CD4-positive, alpha-beta T cell treated with Interleukin-21 for 1 hour (primary cell): ENCODE results near the gene ZBTB18.

Experiments
- DNase-seq: peaks from one replicate; pipeline ENCODE4 v3.0.0-alpha.2; 2020

Gene ZBTB18

DNA sequence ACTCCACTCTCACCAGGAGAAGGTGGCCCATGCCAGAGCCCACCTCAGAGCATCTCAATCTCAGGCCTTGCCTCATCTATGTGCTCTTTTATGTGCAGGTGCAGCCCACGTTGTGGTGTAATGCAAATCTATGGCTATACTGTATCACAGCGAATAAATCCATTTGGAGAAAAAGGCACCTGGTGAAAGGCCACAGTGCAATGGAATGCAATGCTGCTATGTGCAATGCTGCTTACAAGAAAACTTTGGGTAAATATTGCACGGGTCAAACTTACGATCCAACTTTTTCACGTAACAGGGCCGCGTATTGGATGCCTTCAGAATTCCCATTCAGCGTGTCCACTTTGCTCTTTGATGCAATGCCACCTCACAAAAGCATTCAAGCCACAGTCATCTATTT lies 13.5 kb downstream of the ZBTB18 start:
- DNase-seq: no peak

DNA sequence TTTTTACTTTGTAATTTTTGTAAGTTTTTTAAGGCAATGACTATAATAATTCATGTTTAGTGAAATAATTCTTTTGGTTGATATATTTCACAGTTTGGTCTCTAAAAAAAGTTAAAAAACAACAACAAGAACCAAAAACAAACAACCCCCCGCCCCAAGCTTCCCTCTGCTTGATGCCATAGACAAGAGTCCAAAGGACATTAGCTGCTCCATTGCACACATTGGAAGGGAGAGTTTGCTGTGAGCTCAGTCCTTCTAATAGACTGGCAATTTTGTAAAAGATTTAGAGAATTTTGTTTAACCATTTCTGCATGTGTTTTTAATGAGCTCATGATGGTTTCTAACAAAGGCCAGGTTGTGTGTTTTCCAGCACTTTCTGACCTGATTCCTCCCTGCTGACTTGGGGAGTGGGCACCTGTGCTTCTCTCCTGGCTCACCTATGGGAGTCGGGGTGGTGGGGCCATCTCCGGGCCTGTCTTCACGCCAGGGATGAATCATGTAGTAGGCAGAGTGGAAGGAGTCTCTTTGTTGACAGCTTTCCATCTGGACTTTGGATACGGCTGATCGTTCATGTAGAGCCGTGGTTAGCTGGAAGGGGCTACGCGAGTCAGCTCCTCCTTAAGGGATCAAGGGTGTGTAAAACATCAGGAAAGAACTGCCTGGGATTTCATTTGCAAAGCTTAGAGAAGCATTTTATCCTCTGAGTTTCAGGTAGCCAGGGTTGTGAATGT lies 14.1 kb downstream of the ZBTB18 start:
- DNase-seq: no peak

DNA sequence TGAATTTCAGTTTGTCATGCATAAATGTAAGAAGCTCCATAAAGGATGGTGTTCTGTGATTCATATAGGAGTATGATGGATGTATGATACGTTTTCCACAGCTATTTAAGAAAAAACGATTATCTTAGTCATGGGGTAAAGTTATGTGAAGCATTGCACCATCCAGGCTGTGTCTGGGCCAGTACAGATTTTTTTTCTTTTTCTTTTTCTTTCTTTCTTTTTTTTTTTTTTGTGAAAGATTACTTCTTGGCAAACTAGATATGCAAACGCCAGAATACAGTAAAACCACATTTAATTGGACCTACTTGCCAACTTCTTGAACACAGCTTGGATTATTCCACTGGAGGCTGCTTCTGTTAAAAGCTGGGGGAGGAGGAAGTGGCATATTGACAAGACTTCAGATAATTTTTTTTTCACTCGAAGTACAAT lies 14.9 kb downstream of the ZBTB18 start:
- DNase-seq: no peak

DNA sequence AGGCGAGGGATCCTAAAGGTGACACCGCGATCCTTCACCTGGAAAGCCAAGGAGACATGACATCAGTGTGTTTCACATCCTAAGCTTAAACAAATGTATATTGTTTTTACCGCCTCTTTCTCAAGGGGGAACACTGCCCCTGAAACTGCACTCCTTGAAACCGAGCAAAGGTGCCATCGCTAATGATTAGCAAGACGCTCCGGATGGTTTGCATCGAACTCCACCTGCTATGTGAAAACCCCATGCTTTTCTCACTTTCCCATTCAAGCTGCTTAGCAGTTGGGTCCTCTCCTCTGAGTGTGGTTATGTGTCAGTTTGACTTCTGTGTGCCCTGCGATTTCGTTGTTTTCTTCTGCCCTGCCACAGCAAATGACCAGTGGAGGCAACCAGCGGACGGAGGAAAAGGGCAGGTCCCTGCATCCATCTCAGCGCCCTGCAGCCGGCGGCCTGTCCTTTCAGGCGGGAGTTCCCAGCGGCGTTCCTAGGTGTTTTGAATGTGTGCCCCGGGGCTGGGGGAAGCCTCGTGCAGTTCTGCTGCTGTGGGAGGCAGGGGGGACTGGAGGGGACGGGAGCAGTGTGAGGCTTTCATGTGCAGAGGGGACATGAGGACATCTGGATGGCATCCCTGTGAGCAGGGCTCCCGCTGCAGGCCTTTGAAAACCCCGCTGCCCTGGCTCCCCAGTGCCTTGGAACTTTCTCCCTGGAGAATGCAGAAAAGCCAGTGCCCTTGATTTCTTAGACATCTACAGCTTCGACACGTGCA lies 16.1 kb downstream of the ZBTB18 start:
- no peak for DNase-seq

DNA sequence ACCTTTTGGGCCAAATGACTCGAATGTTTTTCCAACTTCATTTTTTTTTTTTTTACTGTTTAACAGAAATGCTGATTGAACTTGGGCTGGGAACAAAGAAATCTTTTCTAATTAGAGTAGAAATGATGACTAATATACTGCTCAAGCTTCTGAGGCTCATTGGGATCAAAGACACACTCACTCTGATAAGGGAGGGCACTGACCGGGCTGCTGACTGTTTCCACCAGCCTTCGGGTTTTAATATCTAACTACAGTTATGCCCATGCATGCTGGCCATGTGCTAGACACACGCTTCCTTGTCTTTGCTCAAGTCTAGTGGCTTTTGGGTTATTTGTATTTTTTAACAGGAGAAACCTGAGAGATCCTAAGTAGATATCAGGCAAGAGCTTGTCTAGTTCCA lies 16.8 kb downstream of the ZBTB18 start:
- DNase-seq: no peak

DNA sequence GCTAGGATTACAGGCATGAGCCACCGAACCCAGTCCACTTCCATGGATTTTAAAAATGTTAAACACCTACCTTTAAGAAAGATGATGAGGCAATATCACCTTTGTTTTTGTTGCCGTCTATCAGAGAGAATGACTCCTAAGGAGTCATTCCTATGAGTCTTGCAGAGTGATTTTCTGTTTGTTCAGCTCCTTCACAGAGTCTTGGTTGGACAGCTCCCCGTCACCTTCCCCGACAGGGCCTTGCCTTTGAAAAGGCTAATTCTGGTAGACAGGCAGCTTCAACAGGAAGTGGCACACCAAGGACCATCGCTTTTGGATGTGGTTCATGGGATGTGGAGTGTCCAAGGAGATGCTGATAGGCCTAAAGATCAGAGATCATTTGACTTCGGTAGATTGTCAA lies 17.5 kb downstream of the ZBTB18 start:
- no peak for DNase-seq

DNA sequence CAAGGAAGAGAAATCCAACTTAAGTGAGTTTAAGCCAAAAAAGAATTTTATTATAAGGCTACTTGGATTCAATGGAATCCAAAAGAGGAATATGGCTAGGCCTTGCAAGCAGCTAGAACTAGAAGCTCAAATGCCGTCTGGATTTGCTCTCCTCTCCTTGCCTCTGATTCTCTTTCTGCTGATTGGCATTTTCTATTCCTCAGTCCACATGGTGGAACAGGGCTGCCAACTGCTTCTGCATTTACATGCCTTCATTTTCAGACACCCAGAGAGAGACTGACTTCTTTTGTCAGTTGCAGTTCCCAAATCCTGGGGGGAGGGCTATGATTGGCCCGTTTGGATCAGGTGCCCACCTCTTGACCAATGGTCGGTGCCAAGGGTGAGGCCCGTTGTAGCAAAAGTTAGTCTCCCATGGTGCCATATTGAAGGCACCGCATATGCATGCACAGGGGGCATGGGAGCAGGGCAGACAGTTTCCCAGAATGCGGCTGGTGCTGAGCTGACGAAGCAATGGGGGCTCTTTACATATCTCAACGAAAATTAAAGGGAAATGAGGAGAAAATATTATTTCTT lies 18.3 kb downstream of the ZBTB18 start:
- DNase-seq: no peak

DNA sequence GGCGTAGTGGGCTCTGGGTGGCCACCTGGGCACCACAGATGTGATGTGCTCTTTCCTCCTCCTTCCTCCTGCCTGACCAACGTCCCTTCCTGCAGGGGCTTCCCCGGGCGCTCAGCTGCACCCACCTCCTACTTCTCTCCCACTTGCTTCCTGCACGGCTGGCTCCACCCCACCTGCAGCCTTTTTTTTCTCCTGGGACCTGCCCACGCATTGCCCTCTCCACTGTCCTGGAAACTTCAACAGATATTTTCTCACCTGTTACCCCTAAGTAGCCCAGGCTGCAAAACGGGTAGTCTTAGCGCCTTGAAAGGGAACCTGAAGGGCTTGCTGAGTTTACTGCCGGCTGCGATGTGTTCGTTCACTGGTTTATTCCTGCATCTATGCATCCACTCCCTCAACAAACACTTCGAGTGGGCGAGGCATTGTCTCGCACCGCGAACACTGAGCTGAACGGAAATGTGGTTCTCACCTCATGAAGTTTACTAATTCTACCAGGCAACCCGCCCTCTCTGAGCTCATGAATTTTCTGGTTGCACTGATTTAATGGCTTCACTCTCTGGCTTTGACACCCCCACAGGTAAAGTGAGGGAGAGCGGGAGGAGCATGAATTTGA lies 23.6 kb downstream of the ZBTB18 start:
- DNase-seq: peak; percentile 78

DNA sequence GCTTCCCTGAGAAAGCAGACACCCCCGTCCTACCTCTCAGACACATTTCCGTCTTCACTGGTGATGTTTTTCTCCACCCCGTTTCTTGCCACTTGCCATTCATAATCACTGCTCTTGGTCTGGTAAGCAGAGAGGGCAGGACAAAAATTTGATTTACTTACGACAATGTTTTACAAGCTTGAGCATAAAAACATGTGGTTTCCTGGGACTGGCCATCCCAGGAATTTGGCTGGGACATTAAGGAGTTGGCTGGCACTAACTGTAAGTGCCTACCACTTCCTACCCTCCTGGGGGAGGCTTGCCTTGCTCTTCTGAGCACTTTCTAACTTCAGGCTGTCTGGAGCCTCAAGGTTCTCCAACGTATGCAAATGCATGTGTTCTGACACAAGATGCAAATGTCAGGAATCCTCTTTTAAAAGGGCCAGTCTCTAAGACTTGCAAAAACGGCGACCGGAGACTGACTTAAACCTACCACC lies 24.2 kb downstream of the ZBTB18 start:
- DNase-seq: no peak

DNA sequence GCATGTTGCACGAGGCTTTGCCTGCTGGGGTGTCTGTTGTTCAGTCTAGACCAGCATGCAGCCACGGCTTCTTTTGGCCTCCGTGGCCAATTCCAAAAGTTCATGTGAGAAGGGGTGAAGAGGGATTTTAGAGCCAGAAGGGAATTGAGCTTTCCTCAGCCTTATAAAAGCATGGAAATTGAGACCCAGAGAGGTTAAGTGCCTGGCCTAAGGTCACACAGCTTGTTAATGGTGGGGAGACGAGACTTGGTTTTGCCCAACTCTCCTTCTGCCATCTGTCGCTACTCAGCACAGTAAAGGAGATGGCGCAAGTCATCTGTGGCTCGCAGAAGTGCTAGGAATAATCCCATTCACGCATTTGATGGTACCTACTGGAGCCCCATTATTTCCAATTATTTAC lies 25.7 kb downstream of the ZBTB18 start:
- no peak for DNase-seq

DNA sequence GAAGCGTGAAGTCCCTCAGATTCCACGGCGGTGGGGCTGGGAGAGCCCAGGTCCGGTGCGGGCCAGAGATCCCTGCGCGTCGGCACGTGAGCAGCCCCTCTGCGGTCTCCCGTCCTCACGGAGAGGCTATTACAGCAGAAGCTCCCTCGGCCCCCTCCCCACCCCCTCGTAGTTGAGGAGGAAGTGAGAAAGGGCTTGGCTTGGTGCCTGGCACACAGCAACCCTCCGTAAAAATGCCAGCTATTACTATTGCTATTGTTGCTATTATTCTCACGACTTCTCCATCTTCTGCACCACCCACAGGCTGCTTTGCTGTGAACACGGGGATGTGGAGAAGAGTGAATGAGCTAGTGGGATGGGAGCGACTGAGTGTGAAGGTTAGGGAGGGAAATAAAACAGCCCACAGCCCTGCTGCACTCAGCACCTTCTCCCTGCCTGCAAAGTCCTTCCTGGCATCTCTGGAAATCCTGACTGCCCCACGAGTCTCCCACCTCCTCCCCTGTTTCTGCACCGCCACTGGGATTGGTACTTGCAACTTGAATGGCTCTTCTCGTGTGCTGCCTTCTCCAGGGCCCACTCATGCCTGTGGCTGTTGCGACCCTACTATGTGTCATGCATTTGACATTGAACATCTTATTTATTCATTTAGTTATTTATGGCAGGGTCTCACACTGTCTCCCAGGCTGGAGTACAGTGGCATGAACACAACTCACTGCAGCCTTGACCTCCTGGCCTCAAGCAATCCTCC lies 26.6 kb downstream of the ZBTB18 start:
- no peak for DNase-seq

DNA sequence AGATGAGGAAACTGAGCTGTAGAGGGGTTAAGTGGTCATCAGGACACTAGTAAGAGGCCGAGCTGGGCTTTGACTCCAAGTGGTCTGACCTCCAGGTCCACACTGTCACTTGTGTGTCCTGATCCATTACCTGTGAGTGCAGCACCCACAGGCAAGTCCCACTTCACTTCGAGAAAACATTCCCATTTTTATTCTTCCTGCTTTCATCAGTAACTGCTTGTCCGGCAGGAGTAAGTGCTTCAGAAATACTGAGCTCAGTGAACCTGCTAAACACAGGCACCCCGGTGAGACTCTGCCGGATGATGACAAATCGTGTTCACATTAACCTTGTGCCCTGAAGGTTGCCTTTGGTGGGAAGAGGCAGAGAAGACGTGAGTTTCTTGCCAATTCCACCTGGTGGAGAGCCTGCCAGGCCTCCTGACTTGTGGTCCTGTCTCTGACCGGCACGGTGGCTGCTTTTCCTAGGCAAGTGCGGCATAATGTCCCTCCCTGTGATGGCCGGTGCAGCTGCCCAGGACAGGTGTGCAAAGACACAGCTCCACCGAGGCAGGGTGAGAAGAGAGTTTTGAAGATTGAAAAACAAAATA lies 29.4 kb downstream of the ZBTB18 start:
- DNase-seq: no peak

DNA sequence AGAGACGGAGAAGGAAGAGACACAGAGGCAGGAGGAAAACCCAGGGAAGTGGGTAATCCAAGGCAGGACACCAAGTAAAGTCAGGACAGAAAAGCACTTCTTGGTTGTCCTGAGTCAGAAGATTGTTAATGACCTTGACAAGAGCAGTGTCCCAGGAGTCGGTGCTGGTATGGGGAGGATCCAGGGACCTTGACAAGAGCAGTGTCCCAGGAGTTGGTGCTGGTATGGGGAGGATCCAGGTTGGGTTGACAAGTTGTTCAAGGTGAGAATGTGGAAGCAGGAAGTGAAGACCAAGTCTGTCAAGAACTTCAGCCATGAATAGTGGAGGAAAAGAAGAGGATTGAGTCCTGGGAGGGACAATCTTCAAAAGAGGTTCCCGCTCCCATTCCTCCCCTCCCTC lies 31.9 kb downstream of the ZBTB18 start:
- DNase-seq: no peak

DNA sequence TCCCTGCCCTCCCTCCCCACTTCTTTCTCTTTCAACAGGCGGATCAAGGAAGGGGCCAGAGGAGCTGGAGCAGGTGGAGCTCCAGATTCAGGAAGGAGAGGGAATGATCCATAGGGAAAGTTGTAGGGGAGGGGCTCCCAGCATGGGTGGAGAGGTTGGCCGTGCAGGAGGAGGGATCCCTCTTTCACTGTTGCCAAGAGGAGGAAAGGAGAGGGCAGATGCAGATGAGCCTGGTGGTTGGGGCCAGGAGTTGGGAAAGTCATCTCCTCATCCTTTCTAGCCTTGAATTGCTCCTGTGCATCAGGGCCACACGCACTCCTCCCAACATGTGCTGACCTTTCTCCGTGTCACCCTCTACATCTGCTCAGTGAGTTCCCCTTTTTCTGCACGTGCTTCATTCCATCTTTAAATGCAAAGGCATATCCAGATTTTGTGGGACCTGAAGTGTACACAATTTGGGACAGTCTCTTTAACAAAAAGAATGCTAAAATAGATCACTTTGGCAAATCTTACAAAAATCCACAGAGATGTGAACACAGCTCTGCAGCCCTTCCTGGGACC lies 32.4 kb downstream of the ZBTB18 start:
- DNase-seq: no peak

DNA sequence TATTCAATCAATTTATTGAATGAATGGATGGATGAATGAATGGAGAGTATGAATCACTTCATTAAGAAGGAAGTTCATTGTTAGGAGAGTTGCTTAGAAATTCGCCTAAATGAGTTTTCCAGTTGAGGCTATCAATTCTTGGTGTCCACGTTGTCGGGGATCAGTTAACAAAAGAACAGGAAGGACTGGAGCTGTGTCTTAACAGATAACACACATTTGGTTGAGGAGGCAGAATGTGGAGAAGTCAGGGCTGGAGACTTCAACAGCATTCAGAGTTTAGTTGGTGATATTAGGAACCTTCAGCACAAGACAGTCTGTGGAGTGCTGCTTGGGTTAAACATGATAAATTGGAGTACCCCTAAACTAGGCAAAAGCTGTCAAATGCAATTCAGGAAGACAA lies 33.7 kb downstream of the ZBTB18 start:
- no peak for DNase-seq

DNA sequence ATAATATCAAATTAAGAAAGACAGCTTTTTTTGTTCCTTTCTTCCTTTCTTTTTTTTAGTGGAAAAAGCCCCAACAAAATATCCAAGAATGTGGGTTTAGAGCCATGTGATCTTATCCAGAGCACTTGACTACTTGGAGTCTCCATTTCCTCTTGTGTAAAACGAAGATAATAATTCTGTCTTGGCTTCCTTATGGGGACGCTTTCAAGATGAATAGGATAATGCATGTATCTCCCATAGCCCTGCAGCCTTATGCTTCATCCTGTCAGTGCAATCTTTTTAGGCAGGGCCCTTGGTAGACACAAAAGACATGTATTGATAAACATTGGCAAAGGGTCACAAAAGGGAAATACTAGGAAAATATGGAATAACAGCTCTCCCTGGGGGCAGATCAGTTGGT lies 34.8 kb downstream of the ZBTB18 start:
- DNase-seq: no peak

DNA sequence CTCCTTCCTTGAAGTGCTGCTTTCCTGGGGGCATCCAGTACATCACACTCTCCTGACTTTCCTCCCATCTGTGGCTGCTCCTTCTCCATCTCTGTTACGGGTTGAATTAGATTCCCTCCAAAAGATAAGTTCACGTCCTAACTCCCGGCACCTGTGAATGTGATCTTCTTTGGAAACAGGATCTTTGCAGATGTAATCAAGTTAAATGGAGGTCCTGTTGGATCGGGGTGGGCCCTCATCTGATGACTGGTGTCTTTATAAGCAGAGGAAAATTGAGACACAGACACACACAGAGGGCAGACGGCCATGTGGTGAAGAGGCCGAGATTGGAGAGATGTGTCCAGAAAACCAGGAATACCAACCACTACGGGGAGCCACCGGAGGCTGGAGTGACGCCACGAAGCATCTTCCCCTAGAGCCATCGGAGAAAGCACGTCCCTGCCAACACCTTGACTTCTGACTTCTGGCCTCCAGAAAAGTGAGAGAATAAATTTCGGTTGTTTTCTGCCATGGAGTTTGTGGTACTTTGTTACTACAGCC lies 36.0 kb downstream of the ZBTB18 start:
- no peak for DNase-seq

DNA sequence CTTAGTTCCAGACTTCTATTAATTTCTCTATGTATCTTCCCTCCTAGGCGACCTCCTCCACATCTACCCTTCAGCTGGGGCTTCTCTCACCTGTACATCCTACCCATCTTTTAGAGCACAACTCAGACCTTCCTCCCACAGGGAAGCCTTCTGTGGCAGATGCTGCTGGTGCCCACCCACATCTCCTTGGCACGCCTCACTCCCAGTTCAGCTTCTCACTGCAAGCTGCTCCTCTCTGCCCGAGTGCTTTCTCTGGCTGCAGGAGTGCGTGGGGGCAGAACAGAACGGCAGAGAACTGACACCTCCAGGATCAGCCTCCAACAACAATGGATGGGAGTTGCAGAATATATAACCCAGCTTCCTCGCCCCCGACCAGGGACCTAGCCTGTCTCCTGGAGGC lies 36.5 kb downstream of the ZBTB18 start:
- DNase-seq: no peak

DNA sequence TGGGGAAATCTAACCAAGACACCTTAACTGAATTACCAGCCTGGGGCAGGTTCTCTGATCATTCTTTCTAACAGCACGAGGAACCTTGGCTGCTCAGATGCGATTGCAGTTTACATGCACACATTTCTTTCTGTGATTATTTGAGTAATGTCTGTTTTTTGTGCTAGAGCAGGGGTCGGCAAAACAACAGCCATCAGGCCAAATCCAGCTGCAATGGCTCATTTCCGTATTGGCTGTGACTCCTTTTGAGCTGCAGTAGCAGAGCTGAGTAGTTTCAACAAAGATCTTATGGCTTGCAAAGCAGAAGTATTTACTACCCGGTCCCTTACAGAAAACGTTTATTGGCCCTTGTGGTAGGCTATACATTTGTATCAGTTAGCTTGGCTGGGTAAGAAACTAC lies 37.1 kb downstream of the ZBTB18 start:
- no peak for DNase-seq

DNA sequence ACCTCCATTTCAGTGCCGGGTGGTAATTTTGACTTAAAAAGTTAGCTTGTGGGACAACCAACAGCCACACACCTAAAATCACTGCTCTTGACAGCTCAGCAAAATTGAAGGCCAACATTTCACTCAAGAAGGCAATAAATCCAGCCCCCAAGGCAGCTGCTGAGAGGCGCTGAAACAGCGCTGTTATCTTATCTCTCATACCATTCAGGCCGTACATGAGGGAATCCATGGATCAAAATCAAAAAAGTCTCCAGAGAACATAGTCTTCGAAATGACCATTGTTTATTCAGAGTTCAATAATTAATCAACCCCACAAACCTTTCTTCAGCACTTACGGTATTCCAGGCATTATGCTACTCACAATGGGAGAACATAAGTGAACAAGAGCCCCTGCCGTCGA lies 38.5 kb downstream of the ZBTB18 start:
- no peak for DNase-seq

DNA sequence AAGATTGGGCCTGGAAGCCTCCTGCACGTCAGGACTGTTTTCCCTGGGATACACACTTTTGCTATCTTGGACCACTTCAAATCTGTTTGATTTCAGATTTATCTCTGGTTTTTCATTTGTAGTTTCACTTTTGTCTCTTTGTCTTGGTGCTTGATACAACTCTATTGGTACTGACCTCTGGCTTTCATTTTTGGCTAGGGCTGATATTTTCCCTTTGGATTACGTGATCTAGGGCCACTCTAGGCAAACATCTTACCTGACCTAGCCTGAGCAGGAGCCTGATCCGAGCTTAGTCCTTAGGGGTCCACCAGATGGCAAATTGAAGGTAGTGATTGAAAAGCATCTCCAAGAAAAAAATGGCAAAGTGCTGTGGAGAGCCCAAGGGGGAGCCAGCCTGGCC lies 39.6 kb downstream of the ZBTB18 start:
- no peak for DNase-seq
